PC-9 (cell line): ENCODE results near the gene TBRG4.

Experiments used
- CTCF ChIP-seq: fragments of 200-600 bp; sonication (generic); conservative IDR thresholded peaks from 2 replicates; pipeline ENCODE4 v1.6.1; 2017; ENCODE audit warnings: mixed run types, antibody characterized with exemption, mild to moderate bottlenecking, moderate library complexity
- EZH2 ChIP-seq: fragments of 200-600 bp; sonication (generic); IDR thresholded peaks from 2 replicates; pipeline ENCODE4 v1.8.0; 2017; ENCODE audit warnings: antibody characterized with exemption, low read depth

- TF ChIP-seq CTCF (no peak), EZH2 (no peak)
Observed at GRCh38 chr7:45084336-45084735, 27.2 kb downstream of the TBRG4 start.
